COR-L47 (cell line): Measurements from ENCODE around the gene CYP2E1.
"Not testable (repeated sequence)": the region's sequence is repeated elsewhere in the genome, so short reads cannot be mapped to it uniquely, and the experiment has no call there.

ENCODE experiments used
- DNase-seq: peaks from one replicate; lab custom pipeline; 2025; lab: John Stamatoyannopoulos, UW

The CYP2E1 gene

GRCh38 chr10:133526957-133527588, at the start of gene CYP2E1:
CYP2E1 (plus strand) TSS chr10:133527363; CDS start chr10:133527396, 33 bp downstream.
- DNase-seq: no peak

DNA sequence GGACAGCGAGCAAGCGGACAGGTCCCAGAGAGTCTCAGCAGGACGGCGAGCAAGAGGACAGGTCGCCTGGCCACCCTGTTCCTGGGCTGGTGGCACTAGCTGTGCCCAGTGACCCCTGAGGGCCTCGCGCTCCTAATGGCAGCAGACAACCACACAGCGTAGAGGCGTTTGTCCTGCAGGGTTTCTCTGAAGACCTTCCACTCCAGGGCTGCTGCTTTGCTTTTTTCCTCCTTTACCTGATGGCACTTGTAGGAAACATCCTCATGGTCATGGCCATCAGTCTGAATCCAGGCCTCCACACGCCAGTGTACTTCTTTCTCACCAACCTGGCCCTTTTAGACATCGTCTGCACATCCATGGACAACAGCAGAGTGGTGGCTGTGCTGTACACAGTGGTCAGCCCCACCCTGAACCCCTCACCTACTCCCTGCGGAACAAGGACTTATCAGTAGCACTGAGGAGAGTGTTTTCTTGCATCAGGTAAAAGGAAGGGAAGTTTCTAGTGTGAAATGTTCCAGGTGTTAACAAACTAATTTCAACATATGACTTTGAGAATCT, 46.0 kb upstream of the CYP2E1 start:
- DNase-seq: no peak

DNA sequence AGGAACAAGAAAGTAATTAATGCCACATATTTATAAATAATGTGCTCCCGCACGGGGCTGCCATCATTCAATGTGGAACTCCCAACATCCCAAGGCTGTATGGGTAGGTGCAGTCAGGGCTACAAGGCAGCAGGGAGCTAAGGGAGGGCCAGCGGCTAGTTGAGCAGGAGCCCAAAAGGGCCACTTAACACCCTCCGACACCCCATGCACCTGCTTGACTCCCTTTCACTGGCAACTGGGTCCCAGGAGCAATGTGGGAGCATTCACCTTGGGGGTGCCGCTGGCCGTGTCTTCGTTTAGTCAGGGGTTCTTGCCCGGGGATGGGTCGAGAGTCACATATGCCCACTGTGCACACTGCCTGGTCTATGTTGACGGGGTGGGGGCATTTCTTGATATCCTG, 45.5 kb upstream of the CYP2E1 start:
- no peak for DNase-seq

- no peak for DNase-seq
Observed at GRCh38 chr10:133484818-133485217, 42.3 kb upstream of the CYP2E1 start.

GRCh38 chr10:133487085-133487484, 40.1 kb upstream of the CYP2E1 start:
- DNase-seq: no peak

GRCh38 chr10:133488354-133488753, 38.8 kb upstream of the CYP2E1 start:
- no peak for DNase-seq

DNA sequence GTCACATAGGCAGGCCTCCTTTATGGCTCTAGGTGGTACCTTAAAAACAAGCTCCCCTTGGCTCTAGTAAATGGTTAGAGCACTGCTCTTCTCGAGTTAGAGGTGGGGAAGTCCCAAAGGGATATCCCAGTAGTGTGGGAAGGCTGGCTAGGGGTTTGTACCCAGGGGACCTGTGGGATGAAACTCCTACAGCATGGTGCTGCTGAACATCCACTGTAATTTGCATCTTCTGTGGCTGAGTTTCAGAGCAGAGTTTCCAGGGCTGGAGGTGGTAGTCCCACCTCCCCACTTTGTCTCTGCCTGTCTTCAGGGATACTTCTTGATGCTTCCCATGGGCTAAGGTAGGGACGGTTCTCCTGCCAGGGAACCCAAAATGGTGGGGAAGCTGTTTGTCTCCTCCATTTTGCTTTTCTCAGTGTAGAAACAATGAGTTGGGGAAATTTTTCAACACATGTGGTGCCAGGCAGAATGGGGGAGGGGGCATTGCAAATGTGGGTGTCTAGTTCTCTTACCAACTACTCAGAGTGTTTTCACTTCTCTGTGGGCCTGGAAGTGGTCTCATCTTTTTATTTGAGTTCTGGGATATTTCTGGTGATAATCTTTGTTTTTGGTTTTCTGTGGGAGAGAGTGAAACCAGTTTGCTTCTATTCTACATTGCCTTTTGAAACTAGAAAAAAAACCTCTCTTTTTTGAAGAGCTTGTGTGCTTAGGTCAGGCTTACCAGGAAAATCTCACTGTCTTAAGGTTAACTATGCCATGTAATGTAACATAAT, 37.2 kb upstream of the CYP2E1 start:
- DNase-seq: no peak

GRCh38 chr10:133493562-133493961, 33.6 kb upstream of the CYP2E1 start:
- DNase-seq: not testable (repeated sequence)

DNA sequence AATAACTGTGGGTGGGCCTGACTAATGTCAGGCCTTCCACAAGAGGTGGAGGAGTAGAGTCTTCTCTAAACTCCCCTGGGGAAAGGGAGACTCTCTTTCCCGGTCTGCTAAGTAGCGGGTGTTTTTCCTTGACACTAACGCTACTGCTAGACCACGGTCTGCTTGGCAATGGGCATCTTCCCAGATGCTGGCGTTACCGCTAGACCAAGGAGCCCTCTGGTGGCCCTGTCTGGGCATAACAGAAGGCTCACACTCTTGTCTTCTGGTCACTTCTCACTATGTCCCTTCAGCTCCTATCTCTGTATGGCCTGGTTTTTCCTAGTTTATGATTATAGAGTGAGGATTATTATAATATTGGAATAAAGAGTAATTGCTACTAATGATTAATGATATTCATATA, 29.8 kb upstream of the CYP2E1 start:
- not testable (repeated sequence) for DNase-seq

DNA sequence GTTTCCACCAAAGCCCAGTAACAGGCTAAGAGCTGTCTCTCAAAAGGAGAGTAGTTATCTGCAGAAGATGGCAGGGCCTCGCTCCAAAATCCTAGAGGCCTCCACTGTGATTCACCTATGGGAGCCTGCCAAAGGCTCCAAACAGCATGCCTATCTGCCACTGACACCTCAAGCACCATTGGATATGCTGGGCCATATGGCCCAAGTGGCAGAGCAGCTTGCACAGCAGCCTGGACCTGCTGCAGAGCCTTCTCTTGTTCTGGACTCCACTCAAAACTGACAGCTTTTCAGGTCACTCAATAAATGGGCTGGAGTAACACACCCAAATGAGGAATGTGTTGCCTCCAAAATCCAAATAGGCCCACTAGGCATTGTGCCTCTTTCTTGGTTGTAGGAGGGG, 28.0 kb upstream of the CYP2E1 start:
- DNase-seq: not testable (repeated sequence)

DNA sequence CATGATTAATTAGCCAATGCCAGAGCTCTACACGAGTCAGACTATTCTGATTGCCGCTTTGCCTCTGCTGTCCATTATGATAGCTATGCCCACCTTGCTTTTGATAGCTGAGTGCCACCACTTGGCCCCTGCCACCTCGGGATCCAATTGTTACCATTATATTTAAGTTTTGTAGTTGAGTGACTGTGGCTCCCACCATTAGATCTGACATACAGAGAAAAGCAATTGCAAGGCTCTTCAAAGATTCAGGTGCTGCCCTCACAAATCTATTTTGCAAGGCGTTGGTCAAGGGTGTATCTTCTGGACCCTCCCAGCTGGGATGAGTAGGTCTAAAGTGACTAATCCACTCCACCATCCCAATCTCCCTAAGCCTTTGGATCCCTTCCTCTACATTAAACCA, 26.3 kb upstream of the CYP2E1 start:
- DNase-seq: not testable (repeated sequence)

DNA sequence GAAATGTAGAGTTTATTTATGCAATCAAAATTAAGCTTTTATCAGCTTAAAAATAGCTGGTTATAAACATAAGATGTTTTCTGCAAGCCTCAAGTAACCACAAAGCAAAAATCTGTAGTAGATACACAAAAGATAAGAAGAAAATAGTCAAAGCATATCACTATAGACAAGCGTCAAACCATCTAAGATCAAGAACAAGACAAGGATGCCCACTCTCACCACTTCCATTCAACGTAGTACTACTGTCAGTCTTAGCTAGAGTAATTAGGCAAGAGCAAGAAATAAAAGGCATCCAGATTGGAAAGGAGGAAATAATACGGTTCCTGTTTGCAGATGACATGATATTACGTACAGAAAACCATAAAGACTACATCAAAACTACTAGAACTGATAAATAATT, 17.5 kb upstream of the CYP2E1 start:
- no peak for DNase-seq

GRCh38 chr10:133511408-133511807, 15.8 kb upstream of the CYP2E1 start:
- DNase-seq: no peak

- DNase-seq: no peak
Observed at GRCh38 chr10:133511907-133512528, 15.1 kb upstream of the CYP2E1 start.

- DNase-seq: no peak
Observed at GRCh38 chr10:133515471-133515870, 11.7 kb upstream of the CYP2E1 start.

DNA sequence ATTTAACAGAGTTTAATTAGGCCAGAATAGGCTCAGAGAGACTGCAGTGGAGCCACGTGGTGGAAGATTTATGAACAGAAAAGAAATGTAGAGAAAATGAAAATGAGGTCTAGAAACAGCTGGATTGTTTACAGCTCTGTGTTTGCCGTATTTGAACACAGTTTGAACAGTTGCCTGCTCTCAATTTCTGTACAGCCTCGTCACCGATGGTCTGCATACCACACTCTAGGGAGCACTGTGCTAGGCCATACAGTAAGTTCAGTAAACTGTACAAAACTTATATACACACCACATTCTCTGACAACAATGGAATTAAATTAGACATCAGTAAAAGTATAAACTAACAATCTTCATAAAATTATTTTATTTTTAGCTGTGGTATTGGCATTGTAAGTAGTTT, 11.1 kb upstream of the CYP2E1 start:
- no peak for DNase-seq

GRCh38 chr10:133518517-133518916, 8.6 kb upstream of the CYP2E1 start:
- not testable (repeated sequence) for DNase-seq

- DNase-seq: no peak
Observed at GRCh38 chr10:133520193-133520738, 6.9 kb upstream of the CYP2E1 start.

DNA sequence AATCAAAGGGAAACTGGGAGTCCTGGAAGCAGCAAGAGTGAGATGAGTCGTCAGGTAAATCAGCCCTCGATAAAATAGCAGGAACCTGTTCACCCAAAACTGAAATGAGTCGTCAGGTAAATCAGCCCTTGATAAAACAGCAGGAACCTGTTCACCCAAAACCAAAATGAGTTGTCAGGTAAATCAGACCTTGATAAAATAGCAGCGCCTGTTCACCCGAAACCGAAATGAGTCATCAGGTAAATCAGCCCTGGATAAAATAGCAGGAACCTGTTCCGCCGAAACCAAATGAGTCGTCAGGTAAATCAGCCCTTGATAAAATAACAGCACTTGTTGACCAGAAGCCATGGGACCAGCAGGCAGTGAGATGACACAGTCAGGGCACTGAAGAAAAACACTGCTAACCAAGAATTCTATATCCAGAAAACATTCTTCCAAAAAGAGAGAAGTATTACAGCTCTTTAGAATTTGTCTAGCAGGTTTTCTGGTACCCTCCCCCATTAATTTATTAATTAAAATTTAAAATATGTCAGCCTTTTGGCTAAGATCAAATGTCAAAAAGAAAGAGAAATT, 3.4 kb upstream of the CYP2E1 start:
- DNase-seq: no peak

- no peak for DNase-seq
Observed at GRCh38 chr10:133525444-133525843, 1.7 kb upstream of the CYP2E1 start.

DNA sequence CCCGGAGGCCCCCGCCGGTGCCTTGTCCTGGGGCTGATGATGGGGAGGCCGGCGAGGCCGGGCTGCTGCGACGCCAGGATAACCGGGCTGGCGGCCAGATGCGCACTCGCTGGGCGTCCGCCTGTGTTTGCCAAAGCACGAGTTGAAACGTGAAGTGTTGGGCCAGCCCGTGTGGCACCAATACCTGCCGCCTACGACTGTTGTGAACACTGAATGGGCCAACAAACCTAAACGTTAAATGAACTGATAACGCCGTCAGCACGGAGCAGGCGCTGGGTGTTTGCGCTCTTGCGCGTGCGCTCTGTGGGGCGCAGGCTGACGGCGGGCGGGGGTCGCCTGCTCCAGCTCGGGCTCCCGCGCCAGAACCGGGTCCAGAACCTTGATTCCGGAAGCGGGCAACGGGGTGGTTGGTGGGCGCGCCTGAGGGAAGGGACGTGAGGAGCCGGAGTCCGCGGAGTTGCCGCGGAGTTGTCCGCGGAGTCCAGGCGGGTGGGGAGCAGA, 658 bp downstream of the CYP2E1 start:
- no peak for DNase-seq

DNA sequence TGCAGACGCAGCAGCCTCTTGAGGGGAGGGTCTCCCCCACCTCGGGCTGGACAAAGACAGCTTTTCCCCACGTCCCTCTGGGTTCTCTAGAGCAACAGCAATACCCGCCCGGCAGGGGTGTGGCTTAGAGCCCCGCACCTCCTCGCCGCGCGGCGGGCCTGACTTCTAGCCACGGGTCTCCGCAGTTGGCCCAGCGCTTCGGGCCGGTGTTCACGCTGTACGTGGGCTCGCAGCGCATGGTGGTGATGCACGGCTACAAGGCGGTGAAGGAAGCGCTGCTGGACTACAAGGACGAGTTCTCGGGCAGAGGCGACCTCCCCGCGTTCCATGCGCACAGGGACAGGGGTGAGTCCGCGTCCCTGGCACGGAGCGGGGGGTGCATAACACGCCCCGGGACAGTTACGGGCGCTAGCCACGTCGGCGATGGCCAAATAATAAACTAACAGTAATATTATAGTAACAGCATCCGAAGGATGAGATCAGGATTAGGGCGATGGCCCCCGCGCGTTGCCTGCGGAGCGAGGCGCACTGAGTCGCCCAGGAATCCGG, 1.2 kb downstream of the CYP2E1 start:
- DNase-seq: no peak
